GM21717 (cell line): ENCODE data around the gene ST8SIA6.

Experiments used
- ATAC-seq: cut with Tn5 transposase; IDR thresholded peaks from one replicate; pipeline ENCODE4 v1.9.1; 2021; ENCODE audit warnings: mild to moderate bottlenecking, moderate library complexity; ENCODE audit not compliant: unreplicated experiment

ST8SIA6 gene

DNA sequence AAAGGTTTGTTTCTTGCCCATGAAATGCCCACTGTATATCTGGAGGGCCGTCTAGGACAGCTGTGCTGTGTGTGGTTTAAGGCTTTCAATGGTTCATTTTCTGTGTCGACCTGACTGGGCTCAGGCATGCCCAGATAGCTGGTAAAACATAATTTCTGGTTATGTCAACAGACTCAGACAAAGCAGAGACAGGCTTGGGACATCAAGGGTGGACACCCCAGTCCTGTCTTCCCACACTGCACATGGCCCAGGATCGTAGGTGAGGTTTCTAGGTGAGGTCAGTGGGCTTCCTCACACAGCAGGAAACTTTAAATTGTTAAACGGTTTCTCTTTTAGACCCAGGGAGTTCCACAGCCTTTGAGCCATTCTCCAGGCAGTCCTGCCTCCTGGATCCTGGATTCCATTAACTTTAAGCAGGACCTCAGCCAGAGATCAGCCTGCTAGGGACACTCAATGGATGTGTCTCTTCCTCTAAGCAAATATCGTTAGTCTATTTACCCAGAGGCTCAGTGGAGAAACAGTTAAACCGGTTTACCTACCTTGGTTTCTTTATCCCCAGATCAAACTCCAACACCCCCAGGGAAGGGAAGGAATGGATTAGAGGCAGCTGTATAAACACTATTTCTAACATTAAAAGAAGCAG lies 66.4 kb downstream of the ST8SIA6 start:
- ATAC-seq, result no peak

DNA sequence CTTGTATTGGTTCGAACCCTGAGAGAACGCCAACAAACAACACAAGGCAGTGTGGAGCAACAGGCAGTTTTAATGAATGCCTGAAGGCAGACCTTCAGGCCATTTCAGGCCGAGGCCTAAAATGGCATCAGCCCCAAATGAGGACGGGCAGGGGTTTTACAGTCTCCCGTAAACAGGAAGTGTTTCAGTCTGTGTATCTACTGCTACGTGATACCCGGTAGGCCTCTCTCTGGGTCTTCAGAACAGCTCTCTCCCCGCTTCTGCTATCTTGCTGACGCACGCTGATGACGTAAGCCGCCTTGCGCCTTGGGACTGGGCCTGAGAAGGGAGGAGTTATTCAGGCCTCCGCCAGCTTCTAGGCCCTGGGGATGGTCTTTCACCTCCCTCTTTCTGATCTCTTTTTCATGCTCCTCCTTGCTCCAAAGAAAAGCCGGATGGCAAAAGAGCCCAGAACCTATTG lies 67.7 kb downstream of the ST8SIA6 start:
- ATAC-seq, result no peak

DNA sequence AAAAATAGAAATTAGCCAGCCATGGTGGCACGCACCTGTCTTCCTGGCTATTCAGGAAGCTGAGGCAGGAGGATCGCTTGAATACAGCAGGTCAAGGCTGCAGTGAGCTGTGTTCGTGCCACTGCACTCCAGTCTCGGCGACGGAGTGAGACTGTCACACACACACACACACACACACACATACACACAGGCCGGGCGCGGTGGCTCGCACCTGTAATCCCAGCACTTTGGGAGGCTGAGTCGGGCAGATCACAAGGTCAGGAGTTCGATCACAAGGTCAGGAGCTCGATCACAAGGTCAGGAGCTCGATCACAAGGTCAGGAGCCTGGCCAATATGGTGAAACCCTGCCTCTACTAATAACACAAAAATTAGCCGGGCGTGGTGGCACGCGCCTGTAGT lies 68.4 kb downstream of the ST8SIA6 start:
- no peak for ATAC-seq

DNA sequence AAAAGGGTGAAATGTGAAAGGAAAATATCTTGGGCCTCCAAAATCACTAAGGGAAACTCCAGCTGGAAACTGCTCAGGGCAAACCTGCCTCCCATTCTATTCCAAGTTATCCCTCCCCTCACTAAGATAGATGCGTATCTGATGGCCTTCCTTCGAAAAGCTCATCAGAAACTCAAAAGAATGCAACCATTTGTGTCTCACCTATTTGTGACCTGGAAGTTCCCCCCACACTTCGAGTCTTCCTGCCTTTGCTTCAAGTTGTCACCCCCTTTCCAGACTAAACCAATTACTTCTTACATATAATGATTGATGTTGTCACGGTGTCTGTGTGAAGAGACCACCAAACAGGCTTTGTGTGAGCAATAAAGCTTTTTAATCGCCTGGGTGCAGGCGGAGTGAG lies 69.3 kb downstream of the ST8SIA6 start:
- ATAC-seq, result no peak

DNA sequence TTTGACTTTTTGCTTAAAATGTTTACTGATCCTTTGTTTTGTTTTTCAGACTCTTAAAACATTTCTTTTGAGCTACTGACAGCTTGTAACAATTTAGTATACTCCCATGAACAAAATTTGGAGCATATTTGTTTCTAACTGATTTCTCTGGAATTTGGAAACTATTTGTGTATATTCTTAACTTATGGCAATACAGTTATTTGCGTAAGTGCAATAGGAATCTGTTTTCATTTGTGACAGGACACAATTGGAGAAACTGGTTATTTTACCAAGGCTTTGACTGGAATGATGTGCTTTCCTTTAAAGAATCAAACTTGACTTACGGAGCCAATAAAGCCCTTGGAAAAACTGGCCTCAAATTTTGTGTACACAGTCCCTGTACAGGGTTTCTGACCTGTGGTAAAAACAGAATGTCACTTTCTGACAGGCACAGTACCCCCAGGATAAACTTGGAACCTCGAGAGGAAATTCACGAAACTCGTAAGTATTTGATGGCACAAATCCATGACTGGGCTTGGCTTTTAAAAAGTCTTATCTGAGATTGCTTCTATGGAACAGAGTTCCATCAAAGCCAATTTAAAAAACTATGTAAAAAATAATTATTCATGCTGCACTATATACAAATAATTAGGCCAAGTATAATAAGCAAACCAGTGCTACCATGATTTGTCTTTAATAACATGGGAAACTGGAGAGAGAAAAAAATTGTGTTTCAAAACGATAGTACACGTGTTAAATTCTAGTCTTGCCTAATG lies 70.4 kb downstream of the ST8SIA6 start:
- no peak for ATAC-seq

DNA sequence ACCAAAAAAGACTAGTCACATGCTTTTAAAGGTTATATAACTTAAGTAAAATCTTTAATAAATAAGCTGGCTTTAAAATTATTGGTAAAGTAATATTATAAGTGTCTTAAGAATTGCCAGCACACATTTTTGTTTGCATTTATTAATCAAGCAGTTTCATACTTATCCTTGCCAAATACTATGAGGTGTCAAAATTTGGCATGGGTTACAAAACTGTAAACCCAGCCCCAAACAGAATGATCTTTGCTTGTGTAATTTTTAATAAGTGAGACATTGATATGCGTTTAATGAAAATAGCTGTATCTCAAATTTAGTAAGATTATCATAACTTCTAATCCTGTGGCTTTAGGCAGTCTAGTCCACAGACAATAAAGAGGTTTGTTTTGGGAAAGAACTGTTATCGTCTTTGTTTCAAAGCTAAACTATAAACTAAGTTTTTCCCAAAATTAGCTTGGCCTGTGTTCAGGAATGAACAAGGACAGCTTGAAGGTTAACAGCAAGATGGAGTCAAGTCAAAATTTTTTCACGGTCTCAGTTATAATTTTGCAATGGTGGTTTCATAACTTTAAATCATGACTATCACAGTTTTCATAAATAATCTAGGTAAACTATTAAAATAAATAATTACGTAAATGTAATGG lies 72.8 kb downstream of the ST8SIA6 start:
- no peak for ATAC-seq

DNA sequence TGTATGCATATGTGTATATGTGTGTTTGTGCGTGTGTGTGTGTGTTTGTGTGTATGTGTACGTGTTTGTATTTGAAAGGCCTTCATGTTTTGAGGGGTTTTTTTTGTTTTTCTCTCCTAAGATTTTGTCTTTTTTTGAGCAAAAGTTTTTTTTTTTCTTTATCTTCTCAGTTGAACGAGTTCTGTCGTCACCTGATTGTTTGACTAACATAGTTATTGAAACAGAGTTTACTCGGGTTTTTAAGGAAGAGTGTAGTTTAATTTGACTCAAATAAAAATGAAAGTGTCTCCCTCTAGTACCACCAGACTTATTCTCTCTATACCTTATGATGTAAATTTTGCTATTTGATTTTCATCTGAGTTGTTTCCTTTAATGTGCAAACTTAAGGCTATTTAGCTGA lies 73.5 kb downstream of the ST8SIA6 start:
- ATAC-seq, result no peak

DNA sequence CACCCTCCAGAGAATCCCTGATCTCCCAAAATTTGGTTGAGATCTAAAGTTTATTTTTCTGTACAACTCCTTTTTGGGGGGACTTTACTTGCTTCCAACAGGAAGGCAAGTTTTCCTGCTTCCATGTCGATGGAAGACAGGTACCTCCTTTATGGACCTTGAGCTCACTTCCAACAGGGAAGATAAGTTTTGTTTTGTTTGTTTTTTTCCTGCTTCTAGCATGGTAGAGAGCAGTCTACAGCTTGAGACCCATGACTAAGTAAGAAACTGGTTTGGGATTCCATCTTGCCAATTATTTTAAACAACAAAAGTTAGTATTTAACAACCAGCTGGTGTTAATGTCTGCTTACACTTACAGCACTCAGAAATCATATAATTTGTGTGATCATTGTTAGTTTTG lies 74.4 kb downstream of the ST8SIA6 start:
- ATAC-seq, result no peak

DNA sequence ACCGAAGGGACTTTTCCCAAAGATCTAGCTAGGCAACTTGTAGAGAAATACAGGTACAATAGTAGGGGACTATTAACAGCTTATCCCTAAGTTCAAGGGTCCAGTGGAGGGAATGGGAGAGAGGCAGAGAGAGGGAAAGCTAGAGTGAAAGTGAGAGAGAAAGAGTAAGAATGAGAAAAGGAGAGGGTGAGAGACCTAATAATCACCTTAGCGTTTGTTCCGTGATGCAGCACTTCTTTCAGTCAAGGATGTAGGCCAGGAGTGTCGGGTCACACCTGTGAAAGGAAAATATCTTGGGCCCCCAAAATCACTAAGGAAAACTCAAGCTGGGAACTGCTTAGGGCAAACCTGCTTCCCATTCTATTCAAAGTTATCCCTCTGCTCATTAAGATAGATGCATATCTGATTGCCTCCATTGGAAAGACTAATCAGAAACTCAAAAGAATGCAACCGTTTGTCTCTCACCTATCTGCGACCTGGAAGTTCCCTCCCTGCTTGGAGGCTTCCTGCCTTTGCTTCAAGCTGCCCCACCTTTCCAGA lies 75.2 kb downstream of the ST8SIA6 start:
- ATAC-seq, result no peak

DNA sequence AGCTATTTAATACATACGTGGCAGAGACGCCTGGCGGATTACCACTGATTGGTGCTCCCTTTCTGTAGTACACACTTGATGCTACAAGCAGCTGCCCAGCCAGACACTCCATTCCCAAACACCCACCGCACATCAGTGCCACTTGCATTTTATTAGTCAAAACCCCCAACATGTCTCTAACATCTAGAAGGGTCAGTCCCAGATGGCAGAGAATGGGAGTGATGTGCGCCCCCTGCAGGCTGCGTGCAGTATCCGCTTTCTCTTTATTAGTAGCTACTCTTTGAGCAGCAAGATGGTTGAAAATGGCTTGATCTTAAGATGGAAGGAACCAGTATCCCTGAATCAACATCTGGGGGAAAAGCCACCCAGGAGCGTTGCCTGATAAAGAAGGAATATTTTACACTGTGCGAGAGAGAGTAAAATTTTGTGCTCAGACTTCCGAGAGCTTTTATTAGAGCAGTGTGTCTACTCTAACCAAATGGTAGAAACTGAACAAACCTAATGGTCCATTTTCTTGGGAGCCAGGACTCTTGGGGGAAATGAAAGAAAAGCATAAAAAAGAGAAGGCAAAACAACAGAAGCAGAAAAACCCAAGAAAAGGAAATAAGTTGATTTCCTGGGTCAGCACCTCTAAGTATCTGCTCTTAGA lies 78.3 kb downstream of the ST8SIA6 start:
- no peak for ATAC-seq

DNA sequence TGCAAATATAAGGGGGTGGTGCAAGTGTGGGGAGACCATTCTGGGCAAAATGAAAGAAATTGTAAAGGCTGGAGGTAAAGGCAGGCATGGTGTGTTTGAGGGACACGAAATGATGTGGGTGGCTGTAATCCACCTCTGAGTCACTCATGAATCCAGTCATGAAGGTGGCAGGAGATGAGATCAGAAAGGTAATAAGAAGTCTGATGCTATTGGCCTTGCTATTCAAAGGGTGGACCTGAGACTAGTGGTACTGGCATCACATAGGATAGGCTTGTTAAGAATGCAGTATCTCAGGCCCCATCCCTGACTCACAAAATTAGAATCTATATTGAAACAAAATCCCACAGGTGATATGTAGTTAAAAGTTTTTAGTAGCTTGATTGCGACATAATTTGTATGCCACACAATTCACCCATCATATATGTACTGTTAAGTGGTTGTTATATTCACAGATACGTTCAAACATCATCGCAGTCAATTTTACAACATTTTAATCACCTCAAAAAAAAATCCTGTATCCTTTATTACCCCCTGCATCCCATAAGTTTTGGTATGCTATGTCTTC lies 85.6 kb downstream of the ST8SIA6 start:
- no peak for ATAC-seq

DNA sequence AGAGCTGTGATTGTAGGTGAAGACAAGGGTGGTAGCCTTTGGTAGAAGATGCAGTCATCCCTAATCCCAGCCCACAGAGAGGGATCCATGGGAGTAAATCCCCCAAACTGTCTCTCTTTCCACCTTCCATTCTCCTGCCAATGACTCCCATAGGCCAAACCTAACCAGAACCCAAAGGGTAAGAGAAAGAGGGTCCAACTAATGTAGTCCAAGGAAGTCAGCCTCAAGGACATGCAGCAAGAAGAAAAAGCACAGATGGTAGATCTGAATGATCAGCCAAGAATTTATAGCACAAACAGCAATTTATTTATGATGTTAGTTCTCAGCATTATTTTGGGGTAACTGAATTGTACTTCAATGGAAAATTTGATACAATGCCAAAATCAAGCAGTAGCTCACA lies 87.7 kb downstream of the ST8SIA6 start:
- no peak for ATAC-seq

DNA sequence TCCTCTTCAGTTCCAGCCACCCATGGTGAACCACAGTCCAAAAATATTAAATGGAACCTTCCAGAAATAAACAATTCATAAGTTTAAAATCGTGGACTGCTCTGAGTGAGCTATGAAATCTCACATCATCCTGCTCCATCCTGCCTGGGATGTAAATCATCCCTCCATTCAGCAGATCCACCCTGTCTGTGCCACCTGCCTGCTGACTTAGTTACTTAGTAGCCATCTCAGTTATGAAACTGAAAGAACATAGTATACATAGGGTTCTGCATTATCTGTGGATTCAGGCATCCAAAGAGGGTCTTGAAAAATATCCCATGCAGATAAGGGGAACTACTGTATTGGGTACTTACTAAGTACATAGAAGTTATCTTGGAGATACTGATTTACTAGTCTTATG lies 89.0 kb downstream of the ST8SIA6 start:
- no peak for ATAC-seq

DNA sequence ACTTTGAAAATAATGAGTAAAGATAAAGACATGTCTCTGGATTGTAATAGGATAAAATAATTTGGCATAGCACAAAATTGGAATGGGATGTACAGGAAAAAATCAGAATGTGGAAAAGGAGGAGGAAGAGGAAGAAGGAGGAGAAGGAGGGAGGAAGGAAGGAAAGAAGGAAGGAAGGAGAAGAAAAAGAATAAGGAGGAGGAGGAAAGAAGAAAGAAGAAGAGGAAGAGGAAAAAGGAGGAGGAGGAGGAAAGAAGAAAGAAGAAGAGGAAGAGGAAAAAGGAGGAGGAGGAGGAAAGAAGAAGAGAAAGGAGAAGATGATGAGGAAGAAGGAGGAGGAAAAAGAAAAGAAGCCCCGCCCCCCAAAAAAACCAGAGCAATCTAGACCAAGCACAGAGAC lies 95.9 kb downstream of the ST8SIA6 start:
- no peak for ATAC-seq

DNA sequence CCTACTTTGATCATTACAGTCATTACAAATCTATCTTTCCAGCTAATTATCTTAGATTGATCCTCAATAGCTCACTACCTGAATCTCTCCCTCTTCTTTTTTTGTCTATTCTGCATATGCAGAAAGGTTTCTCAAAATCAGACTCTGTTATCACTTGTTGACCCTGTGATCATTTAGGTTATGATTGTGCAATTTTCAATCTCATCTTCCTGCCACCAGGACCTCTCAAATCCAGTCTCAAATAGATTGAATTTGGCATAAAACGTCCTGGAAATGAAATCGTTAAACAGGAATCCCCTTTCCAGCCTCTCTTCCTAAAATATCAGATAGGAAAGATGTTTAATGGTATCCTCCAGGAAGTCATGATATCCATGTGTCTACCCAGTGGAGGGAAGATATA lies 96.6 kb downstream of the ST8SIA6 start:
- ATAC-seq, result no peak

DNA sequence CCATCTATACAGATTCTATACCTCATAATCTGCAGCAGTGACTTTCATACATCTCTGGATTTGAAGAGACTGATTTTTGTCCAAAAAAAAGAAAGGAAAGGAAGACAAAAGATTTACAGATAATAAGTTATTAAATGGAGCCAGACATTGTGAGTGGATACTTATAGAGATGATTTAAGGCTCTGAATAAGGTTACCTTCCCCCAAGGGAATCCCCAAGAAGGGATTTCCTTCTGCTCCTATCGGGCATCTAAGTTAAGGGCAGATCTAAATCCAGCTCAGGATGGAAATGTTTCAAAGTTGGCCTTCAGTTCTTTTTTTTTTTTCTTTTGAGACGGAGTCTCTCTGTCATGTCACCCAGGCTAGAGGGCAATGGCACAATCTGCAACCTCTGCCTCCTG lies 97.6 kb downstream of the ST8SIA6 start:
- ATAC-seq, result no peak

DNA sequence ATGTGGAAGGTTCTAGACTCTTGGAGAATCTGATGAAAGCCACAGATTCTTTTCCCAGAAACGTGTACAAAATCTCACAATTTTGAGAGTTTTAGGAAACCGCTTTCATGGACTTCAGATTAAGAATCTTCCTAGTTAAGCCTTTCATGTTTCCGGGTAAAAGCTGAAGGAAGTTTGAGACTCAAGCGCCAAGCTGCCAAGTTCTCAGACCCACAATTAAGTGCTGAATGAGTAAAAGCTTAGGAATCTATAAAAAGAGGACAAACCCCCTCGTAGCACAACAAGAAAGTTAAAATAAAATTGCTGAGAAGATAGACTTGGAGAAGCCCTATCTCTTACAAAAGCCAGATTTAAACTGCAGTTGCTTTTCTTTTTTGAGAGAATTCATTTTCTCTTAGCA lies 99.6 kb downstream of the ST8SIA6 start:
- ATAC-seq, result no peak

DNA sequence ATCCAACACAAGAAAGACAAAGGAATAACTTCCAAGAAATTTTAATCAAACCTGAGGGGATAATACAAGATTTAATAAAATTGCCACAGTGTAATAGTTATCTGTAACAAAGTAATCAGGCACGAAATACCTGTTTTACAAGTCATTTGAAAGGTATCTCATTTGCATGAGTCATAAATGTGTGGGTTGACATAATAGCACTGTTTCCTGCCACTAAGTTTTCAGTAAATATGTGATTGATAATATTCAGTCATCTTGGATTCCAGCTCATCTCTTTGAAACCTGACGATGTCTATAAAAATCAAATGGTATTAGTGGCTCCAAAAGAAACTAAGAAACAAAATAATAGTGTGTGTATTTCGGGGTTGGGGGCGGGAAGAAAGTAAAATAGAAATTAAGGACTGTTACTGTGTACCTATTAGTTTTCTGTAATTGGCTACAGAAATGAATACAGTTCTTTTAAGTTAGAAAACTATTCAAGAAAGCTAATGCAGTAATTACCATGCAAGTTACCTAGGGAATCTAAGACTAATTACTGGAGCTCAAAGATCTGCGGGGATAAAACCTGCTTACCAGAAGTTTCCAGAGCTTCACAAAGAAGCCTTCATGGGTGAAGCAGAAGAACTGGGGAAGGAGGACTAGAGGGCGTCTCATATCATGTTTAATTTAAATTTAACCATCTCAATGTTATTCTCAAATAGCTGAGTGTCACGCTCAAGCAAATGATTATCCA lies 100.7 kb downstream of the ST8SIA6 start:
- no peak for ATAC-seq

DNA sequence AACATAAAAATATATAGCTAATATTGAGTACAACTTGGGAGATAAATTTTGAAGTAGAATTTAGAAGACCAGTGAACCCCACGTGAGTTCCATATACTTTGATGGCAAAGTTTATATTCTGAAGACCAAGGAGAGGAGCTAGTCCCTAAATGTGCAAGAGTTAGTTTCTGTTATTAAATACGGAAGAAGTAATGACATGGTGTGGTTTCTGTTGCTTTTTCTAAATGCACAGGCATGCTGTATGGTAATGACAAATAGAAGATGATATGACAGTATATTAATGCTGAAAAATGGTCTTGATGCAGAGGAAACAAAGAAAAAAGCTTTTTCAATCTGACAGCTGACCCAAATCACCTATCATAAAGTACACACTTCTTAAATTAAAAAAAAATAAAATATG lies 101.8 kb downstream of the ST8SIA6 start:
- no peak for ATAC-seq

DNA sequence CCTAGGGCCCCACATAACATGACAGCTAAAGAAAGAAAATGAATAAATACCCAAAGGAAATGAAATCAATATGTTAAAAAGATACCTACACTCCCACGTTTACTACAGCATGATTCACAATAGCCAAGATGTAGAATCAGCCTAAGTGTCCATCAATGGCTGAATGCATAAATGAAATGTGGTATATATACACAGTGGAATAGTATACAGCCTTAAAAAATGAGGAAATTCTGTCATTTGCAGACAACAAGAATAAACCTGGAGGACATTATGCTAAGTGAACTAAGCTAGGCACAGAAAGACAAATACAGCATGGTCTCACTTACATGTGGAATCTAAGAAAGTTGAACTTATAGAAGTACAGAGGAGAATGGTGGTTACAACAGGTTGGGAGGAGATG lies 102.9 kb downstream of the ST8SIA6 start:
- ATAC-seq, result no peak
